Endothelial cell of umbilical vein (primary cell): Measurements from ENCODE around the gene ANKRD50. TPM values are rescaled to one million over a fixed set of nuclear protein-coding genes. Genes with fewer than 3 reads are reported as not detected.

ENCODE experiments used
- BruUV-seq: library from RNA; stranded (reverse); fragments of 400-500 nt; replicated peaks from 2 replicates; lab custom pipeline; 2021; lab: Mats Ljungman, UMichigan
- CTCF ChIA-PET: fragments of 300-600, 350-600 bp; sonication (Branson Sonifier 250); formaldehyde crosslinking; loops from one replicate; lab custom pipeline; 2021; ENCODE audit warnings: antibody characterized with exemption, inconsistent platforms; lab: Charles Lee
- POLR2A ChIA-PET: fragments of 300-600, 350-600 bp; sonication (Branson Sonifier 250); formaldehyde crosslinking; loops from one replicate; lab custom pipeline; 2021; ENCODE audit warnings: antibody characterized with exemption, inconsistent platforms; lab: Charles Lee
- DNase-seq: peaks from one replicate; pipeline ENCODE4 v3.0.0-alpha.2; 2011; ENCODE audit warnings: low read depth, low spot score
- FAIRE-seq: peaks from 2 replicates; lab custom pipeline; 2011; peaks lifted over from hg19 to GRCh38; lab: Jason Lieb, UNC
- H2AFZ ChIP-seq: 2 replicates; pipeline ENCODE4 v1.6.0; 2012; ENCODE audit warnings: low read depth, low read length, control low read depth, inconsistent platforms
- H3K27ac ChIP-seq: 2 replicates; pipeline ENCODE4 v1.5.1; 2011; ENCODE audit warnings: low read depth, mild to moderate bottlenecking, control low read depth, low read length, moderate library complexity; ENCODE audit not compliant: insufficient read depth
- H3K27me3 ChIP-seq, 2 experiments: 2 replicates each; pipeline versions ENCODE4 v1.6.0 to v1.6.1; 2011; ENCODE audit warnings: low read length in 2 of 2, mixed read lengths in 1 of 2; ENCODE audit not compliant: control insufficient read depth in 2 of 2, insufficient read depth in 2 of 2
- H3K36me3 ChIP-seq, 2 experiments: 2 replicates in 1 of 2; 3 replicates in 1 of 2; pipeline ENCODE4 v1.5.1; 2011; ENCODE audit warnings: low read length in 2 of 2, mild to moderate bottlenecking in 1 of 2, moderate library complexity in 1 of 2; ENCODE audit not compliant: control insufficient read depth in 2 of 2, insufficient read depth in 2 of 2; ENCODE audit errors: extremely low read depth in 1 of 2
- H3K4me1 ChIP-seq: 3 replicates; pipeline ENCODE4 v1.5.1; 2011; ENCODE audit warnings: mild to moderate bottlenecking, low read length; ENCODE audit not compliant: control insufficient read depth, insufficient read depth; ENCODE audit errors: extremely low read depth
- H3K4me2 ChIP-seq: 2 replicates; pipeline ENCODE4 v1.6.1; 2011; ENCODE audit warnings: low read length, control low read depth, mixed read lengths; ENCODE audit not compliant: insufficient read depth
- H3K4me3 ChIP-seq, 3 experiments: fragments of 200-600 bp in 1 of 3; sonication (generic), shearing (Covaris generic) in 1 of 3; replicated peaks in 1 of 3; 2 replicates each; pipeline ENCODE4 v1.5.1; 2011 to 2016; ENCODE audit warnings: control low read depth in 3 of 3, low read length in 3 of 3, mild to moderate bottlenecking in 2 of 3, inconsistent platforms in 1 of 3, low read depth in 1 of 3, moderate library complexity in 1 of 3; ENCODE audit not compliant: insufficient read depth in 1 of 3
- H3K79me2 ChIP-seq: 2 replicates; pipeline ENCODE4 v1.6.0; 2012; ENCODE audit warnings: low read length, inconsistent platforms; ENCODE audit not compliant: control insufficient read depth, insufficient read depth
- H3K9ac ChIP-seq: replicated peaks from 2 replicates; pipeline ENCODE3; 2011; ENCODE audit warnings: low read length, control low read depth; ENCODE audit not compliant: insufficient read depth; ENCODE audit errors: extremely low read depth
- H3K9me1 ChIP-seq: replicated peaks from 3 replicates; pipeline ENCODE4 v1.6.0; 2011; ENCODE audit warnings: mild to moderate bottlenecking, low read length; ENCODE audit not compliant: control insufficient read depth, insufficient read depth; ENCODE audit errors: extremely low read depth
- H3K9me3 ChIP-seq: replicated peaks from 2 replicates; pipeline ENCODE4 v1.5.1; 2012; ENCODE audit warnings: low read length, inconsistent platforms; ENCODE audit not compliant: control insufficient read depth, insufficient read depth
- H4K20me1 ChIP-seq: replicated peaks from 2 replicates; pipeline ENCODE3; 2011; ENCODE audit warnings: mild to moderate bottlenecking, low read length; ENCODE audit not compliant: control insufficient read depth, insufficient read depth; ENCODE audit errors: extremely low read depth
- CTCF ChIP-seq, 2 donors: IDR thresholded peaks; 1 replicate in 1 of 2; 2 replicates in 1 of 2; pipeline ENCODE4 v1.5.1; 2011; ENCODE audit warnings: low read length in 2 of 2, mild to moderate bottlenecking in 2 of 2, moderate library complexity in 2 of 2, control low read depth in 1 of 2, inconsistent platforms in 1 of 2, low read depth in 1 of 2; ENCODE audit not compliant: insufficient read depth in 1 of 2; ENCODE audit errors: extremely low read depth in 1 of 2
- EZH2 ChIP-seq: IDR thresholded peaks from 2 replicates; pipeline ENCODE4 v1.6.1; 2012; ENCODE audit warnings: borderline replicate concordance, low read depth, mild to moderate bottlenecking, moderate library complexity, low read length, inconsistent platforms; ENCODE audit not compliant: severe bottlenecking
- FOS ChIP-seq: IDR thresholded peaks from 2 replicates; pipeline ENCODE4 v1.6.1; 2011; ENCODE audit warnings: mild to moderate bottlenecking, low read length, moderate library complexity, borderline replicate concordance; ENCODE audit not compliant: insufficient read depth
- GATA2 ChIP-seq: IDR thresholded peaks from 2 replicates; pipeline ENCODE4 v1.7.0; 2011; ENCODE audit warnings: low read depth, mild to moderate bottlenecking, moderate library complexity, mixed read lengths, low read length; ENCODE audit not compliant: insufficient read length, insufficient read depth
- JUN ChIP-seq: IDR thresholded peaks from 2 replicates; pipeline ENCODE4 v1.6.1; 2011; ENCODE audit warnings: borderline replicate concordance, low read depth; ENCODE audit not compliant: insufficient read length, insufficient read depth
- MAX ChIP-seq: IDR thresholded peaks from 2 replicates; pipeline ENCODE4 v1.6.1; 2011; ENCODE audit not compliant: insufficient read depth, insufficient read length
- MYC ChIP-seq: IDR thresholded peaks from one replicate; pipeline ENCODE4 v1.6.1; 2011; ENCODE audit warnings: mild to moderate bottlenecking, low read depth, low read length
- POLR2A ChIP-seq: IDR thresholded peaks from 2 replicates; pipeline ENCODE4 v1.6.1; 2012; ENCODE audit warnings: low read depth, mild to moderate bottlenecking, control low read depth, low read length
- POLR2AphosphoS5 ChIP-seq: IDR thresholded peaks from 2 replicates; pipeline ENCODE4 v1.6.1; 2012; ENCODE audit warnings: low read depth, mild to moderate bottlenecking, control low read depth, low read length, moderate library complexity; ENCODE audit not compliant: insufficient read depth
- dilution Hi-C: fragments of 300-500 bp; cut with MboI; formaldehyde crosslinking; loops from one replicate; pipeline ENCODE4 v1.15.0; 2019; ENCODE audit warnings: low sequenced_read_pairs; ENCODE audit not compliant: extremely low pct_ligation_motif_present
- intact Hi-C: fragments of 100-400 bp; cut with micrococcal nuclease; formaldehyde crosslinking; loops from one replicate; pipeline ENCODE4 v1.10.0; 2022
- polyA plus RNA-seq, 4 experiments: library from polyadenylated mRNA; depleted of rRNA in 3 of 4; stranded (reverse) in 3 of 4; unstranded in 1 of 4; fragments of >200 nt; gene quantifications; 2 replicates each; pipeline versions ENCODE4 v1.2.1 to v1.2.3, GENCODE V29; 2011 to 2012; ENCODE audit warnings: missing spikeins in 1 of 4
- total RNA-seq: library from RNA; stranded (reverse); gene quantifications from 2 replicates; pipeline ENCODE4 v1.2.3, GENCODE V29; 2021

The ANKRD50 gene
- total and polyA plus RNA-seq, 2 donors (not counting 3 experiments of a cell fraction or from before 2014, with no cell fraction given), result 24.5 to 63.6 TPM

- no peak for TF ChIP-seq FOS
- Histone ChIP-seq H3K27me3 (no peaks in the 10 kb centered on the region), H3K4me1 (peaks cover 2% of the 10 kb centered on the region), H3K36me3 (peaks cover 0 to 6% of the 10 kb centered on the region in 2 experiments), H3K27ac (no peak overlapping the region), H3K9me3 (no peaks in the 10 kb centered on the region), H3K9ac (no peak overlapping the region), H3K79me2 (no peaks in the 10 kb centered on the region), H3K4me2 (no peak overlapping the region), H4K20me1 (no peaks in the 10 kb centered on the region), H2AFZ (no peak overlapping the region), H3K9me1 (no peaks in the 10 kb centered on the region), H3K4me3 (no peak overlapping the region)
- ChIA-PET POLR2A (interaction anchor here (1.0 kb wide), 1 partner anchor 49 kb away, joined by 3 read pairs; no protein-coding TSS in a partner anchor), CTCF (interaction anchor here (1.0 kb wide), 1 partner anchor 325 kb away, joined by 4 read pairs; no protein-coding TSS in a partner anchor)
- DNase-seq (no peak), FAIRE-seq (no peak)
- intact Hi-C loops, result no loop called here
- no TSS peak for BruUV-seq
- dilution Hi-C loops, result no loop called here
These were observed 53.7 kb downstream of the ANKRD50 start for GRCh38 chr4:124658795-124659194.

- Histone ChIP-seq H3K9me3 (no peaks in the 10 kb centered on the region), H3K9me1 (no peaks in the 10 kb centered on the region), H3K4me2 (no peak overlapping the region), H3K4me3 (no peak overlapping the region), H4K20me1 (no peaks in the 10 kb centered on the region), H3K27ac (no peak overlapping the region), H2AFZ (no peak overlapping the region), H3K4me1 (no peaks in the 10 kb centered on the region), H3K9ac (no peak overlapping the region), H3K27me3 (no peaks in the 10 kb centered on the region), H3K79me2 (no peaks in the 10 kb centered on the region), H3K36me3 (peaks cover 0 to 4% of the 10 kb centered on the region in 2 experiments)
- DNase-seq (no peak), FAIRE-seq (no peak)
- POLR2A ChIA-PET, result no interaction called here
- dilution Hi-C loops, result no loop called here
- BruUV-seq, result no TSS peak
- CTCF ChIA-PET, result no interaction called here
- intact Hi-C loops, result no loop called here
- TF ChIP-seq CTCF (IDR thresholded peaks at IDR 0.05; ENCODE audit: extremely low read depth in 1 of 2, insufficient read depth in 1 of 2, low read depth in 1 of 2, low read length in 2 of 2), result no peak
- TF ChIP-seq POLR2A, result no peak
- TF ChIP-seq GATA2, result no peak
- no peak for TF ChIP-seq MYC
- no peak for TF ChIP-seq POLR2AphosphoS5
- TF ChIP-seq EZH2, result no peak
- no peak for TF ChIP-seq MAX
- no peak for TF ChIP-seq JUN
- TF ChIP-seq FOS, result no peak
These were observed 61.9 kb downstream of the ANKRD50 start for GRCh38 chr4:124650614-124651013.
